Embryonic facial prominence (tissue), 1 donor: ENCODE results near the gene TOMM34.

Experiments used
- DNase-seq: peaks from one replicate; pipeline ENCODE4 v3.0.0-alpha.2; 2016; ENCODE audit errors: extremely low spot score

The TOMM34 gene

DNA sequence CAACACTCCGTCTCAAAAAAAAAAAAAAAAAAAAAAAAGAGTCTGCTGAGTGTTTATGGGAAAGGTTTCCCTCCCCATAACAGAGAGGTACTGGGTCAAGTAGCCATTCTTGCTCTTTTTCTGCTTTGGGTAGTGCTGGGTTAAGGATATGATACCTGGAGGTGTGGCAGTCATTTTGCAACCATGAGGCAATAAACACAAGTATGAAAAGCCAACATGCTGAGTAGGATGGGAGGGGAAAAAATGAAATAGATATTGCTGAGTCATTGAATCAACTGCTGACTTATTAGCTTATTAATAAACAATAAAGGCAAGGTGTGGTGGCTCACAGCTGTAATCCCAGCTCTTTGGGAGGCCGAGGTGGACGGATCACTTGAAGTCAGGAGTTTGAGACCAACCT, 2.3 kb upstream of the TOMM34 start:
- DNase-seq: no peak

- DNase-seq: no peak
Observed at GRCh38 chr20:44961870-44962267, 1.7 kb upstream of the TOMM34 start.

GRCh38 chr20:44961011-44961869, 1.0 kb upstream of the TOMM34 start:
- no peak for DNase-seq

GRCh38 chr20:44959638-44960102, 527 bp downstream of the TOMM34 start:
- DNase-seq: no peak

- DNase-seq: no peak
Observed at GRCh38 chr20:44959082-44959637, 1.0 kb downstream of the TOMM34 start.

GRCh38 chr20:44958276-44958675, 1.9 kb downstream of the TOMM34 start:
- DNase-seq: no peak

- DNase-seq: no peak
Observed at GRCh38 chr20:44956410-44956809, 3.8 kb downstream of the TOMM34 start.

DNA sequence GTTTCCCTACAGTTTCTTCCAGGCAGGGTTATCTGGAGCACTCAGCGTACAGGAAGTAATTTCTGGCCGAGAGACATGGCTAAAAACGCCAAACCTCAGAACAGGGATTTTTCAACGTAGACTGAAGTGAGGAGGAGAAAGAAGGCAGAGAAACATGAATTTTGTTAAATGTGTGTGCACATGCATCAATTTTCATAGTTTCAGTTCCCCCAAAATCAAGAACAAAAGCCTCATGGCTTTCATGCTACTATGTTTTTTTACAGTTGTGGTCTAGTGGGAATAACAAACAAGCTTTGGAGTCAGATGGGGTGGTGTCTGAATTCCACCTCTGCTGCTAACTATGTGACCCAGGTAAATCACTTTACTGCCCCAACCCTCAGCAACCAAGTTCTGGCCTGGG, 4.9 kb downstream of the TOMM34 start:
- no peak for DNase-seq

GRCh38 chr20:44954211-44954610, 6.0 kb downstream of the TOMM34 start:
- DNase-seq: no peak

GRCh38 chr20:44952731-44953130, 7.5 kb downstream of the TOMM34 start:
- DNase-seq: no peak

- DNase-seq: no peak
Observed at GRCh38 chr20:44950368-44950767, 9.8 kb downstream of the TOMM34 start.

DNA sequence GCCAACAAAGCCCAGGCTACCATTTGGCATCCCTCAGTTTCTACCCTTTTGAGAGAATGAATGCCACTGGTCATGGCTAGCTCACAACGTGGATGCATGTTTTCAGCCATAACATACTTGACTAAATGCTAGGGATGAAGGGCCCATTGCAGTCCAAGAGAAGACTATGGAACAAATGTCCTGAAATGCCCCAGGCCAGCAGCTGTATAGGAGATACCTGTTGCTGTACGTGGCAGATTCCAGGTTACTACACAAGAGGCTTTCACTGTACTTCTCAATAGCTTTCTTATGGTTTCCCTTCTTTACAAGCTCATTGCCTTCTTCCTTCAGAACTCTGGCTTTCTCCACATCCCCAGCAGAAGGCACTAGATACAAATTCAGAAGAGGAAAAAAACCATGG, 11.7 kb downstream of the TOMM34 start:
- no peak for DNase-seq

- no peak for DNase-seq
Observed at GRCh38 chr20:44948107-44948506, 12.1 kb downstream of the TOMM34 start.

- no peak for DNase-seq
Observed at GRCh38 chr20:44946271-44946852, 13.8 kb downstream of the TOMM34 start.

- no peak for DNase-seq
Observed at GRCh38 chr20:44945261-44945660, 14.9 kb downstream of the TOMM34 start.

DNA sequence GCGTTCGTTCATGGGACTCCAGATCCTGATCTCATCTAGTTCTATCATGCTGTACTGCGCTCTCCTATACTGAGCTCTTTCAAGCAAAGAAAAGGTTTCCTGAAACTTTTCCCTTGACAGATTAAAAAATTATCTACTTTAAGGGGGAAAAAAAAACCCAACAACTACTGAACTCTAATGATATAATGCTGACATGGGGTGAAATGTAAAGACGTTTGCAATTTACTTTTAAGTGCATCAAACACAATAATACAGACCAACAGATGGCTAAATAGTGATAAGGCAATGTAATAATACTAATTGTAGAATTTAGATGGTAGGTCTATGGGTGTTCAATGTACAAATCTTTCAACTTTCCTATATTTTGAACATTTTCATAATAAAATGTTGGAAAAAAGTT, 16.4 kb downstream of the TOMM34 start:
- DNase-seq: no peak

- no peak for DNase-seq
Observed at GRCh38 chr20:44942264-44942973, 17.8 kb downstream of the TOMM34 start.

DNA sequence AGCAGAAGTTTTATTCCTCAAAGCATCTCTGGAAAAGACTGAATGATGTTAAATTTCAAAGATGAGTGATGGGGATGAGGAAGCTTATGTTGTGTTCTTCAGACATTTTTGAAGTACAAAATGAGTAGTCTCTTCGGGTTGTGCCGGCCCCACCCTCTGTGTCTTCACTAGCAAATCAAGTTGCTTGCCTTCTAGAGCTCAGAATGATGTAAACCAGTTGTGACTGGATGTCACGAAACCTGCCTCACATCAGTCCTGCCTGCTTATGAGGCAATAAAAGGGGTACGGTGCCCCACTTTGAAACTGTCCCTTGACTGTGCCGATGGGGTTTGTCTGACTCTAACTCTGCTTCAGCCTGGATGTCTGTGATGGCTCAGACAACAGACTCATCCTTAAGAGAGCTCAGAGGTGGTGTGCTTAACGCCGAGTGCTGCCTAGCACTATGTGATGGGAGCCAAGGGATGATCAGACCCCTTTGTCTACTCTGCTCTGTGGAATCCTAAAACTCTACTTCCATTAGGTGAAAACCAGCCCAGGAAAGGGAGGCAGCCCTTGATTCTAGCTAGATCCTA, 19.0 kb downstream of the TOMM34 start:
- no peak for DNase-seq

GRCh38 chr20:44938637-44939036, 21.6 kb downstream of the TOMM34 start:
- DNase-seq: no peak

DNA sequence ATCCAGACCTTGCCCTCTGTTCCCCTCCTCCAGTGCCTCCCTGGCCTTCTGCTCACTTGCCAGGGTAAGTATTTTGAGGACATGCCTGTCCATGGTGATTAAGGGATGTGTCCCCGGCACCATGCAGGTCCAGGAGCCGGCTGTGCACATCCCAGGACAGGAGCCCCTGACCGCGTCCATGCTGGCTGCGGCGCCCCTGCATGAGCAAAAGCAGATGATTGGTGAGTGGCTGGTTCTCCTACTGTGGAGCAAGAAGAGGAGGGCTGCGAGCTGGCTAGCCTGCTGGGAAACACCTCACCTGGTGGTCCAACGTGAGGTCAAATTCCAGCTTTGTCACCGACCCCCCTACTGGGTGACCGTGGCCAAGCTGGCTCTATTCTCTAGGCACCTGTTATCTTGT, 23.7 kb downstream of the TOMM34 start:
- no peak for DNase-seq

- DNase-seq: no peak
Observed at GRCh38 chr20:44932916-44933315, 27.3 kb downstream of the TOMM34 start.

- no peak for DNase-seq
Observed at GRCh38 chr20:44931911-44932310, 28.3 kb downstream of the TOMM34 start.
